NCI-H1694 (cell line): ENCODE results near the gene CCDC102A.
A peak's percentile ranks its signal among the peaks of the same experiment; 100 is the strongest.
"Not testable (repeated sequence)": the region's sequence is repeated elsewhere in the genome, so short reads cannot be mapped to it uniquely, and the experiment has no call there.

Experiments
- DNase-seq: peaks from one replicate; lab custom pipeline; 2025; lab: John Stamatoyannopoulos, UW

Gene CCDC102A

GRCh38 chr16:57536306-57537193, at the start of gene CCDC102A:
Gene CCDC102A, minus strand, starts transcription at chr16:57536571. Its CDS starts 7,394 bp downstream, at chr16:57529177.
- DNase-seq = no peak

GRCh38 chr16:57585051-57585687, 48.8 kb upstream of the CCDC102A start:
- no peak for DNase-seq

GRCh38 chr16:57579361-57579665, 42.9 kb upstream of the CCDC102A start:
- DNase-seq = no peak

- peak; percentile 35 for DNase-seq
Measured at GRCh38 chr16:57578521-57579360, 42.4 kb upstream of the CCDC102A start.

- no peak for DNase-seq
Measured at GRCh38 chr16:57577691-57578224, 41.4 kb upstream of the CCDC102A start.

GRCh38 chr16:57577214-57577613, 40.8 kb upstream of the CCDC102A start:
- no peak for DNase-seq

- DNase-seq = peak; percentile 46
Measured at GRCh38 chr16:57576429-57576870, 40.1 kb upstream of the CCDC102A start.

GRCh38 chr16:57575468-57576277, 39.3 kb upstream of the CCDC102A start:
- DNase-seq = no peak

GRCh38 chr16:57574646-57575467, 38.5 kb upstream of the CCDC102A start:
- DNase-seq = no peak

- no peak for DNase-seq
Measured at GRCh38 chr16:57574086-57574485, 37.7 kb upstream of the CCDC102A start.

GRCh38 chr16:57572978-57573728, 36.8 kb upstream of the CCDC102A start:
- no peak for DNase-seq

- DNase-seq = no peak
Measured at GRCh38 chr16:57571098-57571497, 34.7 kb upstream of the CCDC102A start.

GRCh38 chr16:57570301-57571070, 34.1 kb upstream of the CCDC102A start:
- no peak for DNase-seq

- DNase-seq = no peak
Measured at GRCh38 chr16:57569306-57569946, 33.1 kb upstream of the CCDC102A start.

GRCh38 chr16:57568772-57569171, 32.4 kb upstream of the CCDC102A start:
- not testable (repeated sequence) for DNase-seq

GRCh38 chr16:57568173-57568678, 31.9 kb upstream of the CCDC102A start:
- no peak for DNase-seq

GRCh38 chr16:57567691-57568090, 31.3 kb upstream of the CCDC102A start:
- DNase-seq = no peak

GRCh38 chr16:57566436-57566835, 30.1 kb upstream of the CCDC102A start:
- DNase-seq = no peak
